WTC11 (cell line): ENCODE measurements around the gene ANK2.

Source experiments
- CREM ChIP-seq: sonication (generic); formaldehyde crosslinking; IDR thresholded peaks from 2 replicates; pipeline ENCODE4 v1.8.1; 2022; ENCODE audit warnings: mild to moderate bottlenecking, missing genetic modification reagents, moderate library complexity
- CTCF ChIP-seq: fragments of 200-600 bp; IDR thresholded peaks from 2 replicates; pipeline ENCODE4 v1.8.0; 2022; ENCODE audit warnings: antibody characterized with exemption
- FOXK1 ChIP-seq: sonication (generic); formaldehyde crosslinking; IDR thresholded peaks from 2 replicates; pipeline ENCODE4 v1.8.0; 2022; ENCODE audit warnings: mild to moderate bottlenecking, moderate library complexity, missing genetic modification reagents
- FOXP4 ChIP-seq: sonication (generic); formaldehyde crosslinking; IDR thresholded peaks from 2 replicates; pipeline ENCODE4 v1.8.0; 2022; ENCODE audit warnings: mild to moderate bottlenecking, missing genetic modification reagents
- JUN ChIP-seq: sonication (generic); formaldehyde crosslinking; IDR thresholded peaks from 2 replicates; pipeline ENCODE4 v1.8.0; 2023; ENCODE audit warnings: mild to moderate bottlenecking, missing genetic modification reagents
- KAT7 ChIP-seq: sonication (generic); formaldehyde crosslinking; IDR thresholded peaks from 2 replicates; pipeline ENCODE4 v1.8.1; 2023; ENCODE audit warnings: missing genetic modification reagents, mild to moderate bottlenecking, borderline replicate concordance
- SP1 ChIP-seq: sonication (generic); formaldehyde crosslinking; conservative IDR thresholded peaks from 2 replicates; pipeline ENCODE4 v1.8.1; 2022; ENCODE audit warnings: missing genetic modification reagents
- ZNF416 ChIP-seq: fragments of 250-450 bp; sonication (Bioruptor Pico); IDR thresholded peaks from 2 replicates; pipeline ENCODE4 v1.9.0; 2021; ENCODE audit warnings: mild to moderate bottlenecking, inconsistent platforms

- TF ChIP-seq SP1 (CRISPR knock-in tag) = no peak
- no peak for TF ChIP-seq CREM (CRISPR knock-in tag)
- TF ChIP-seq CTCF = no peak
- no peak for TF ChIP-seq JUN (CRISPR knock-in tag)
- no peak for TF ChIP-seq FOXP4 (CRISPR knock-in tag)
- TF ChIP-seq FOXK1 = no peak
- TF ChIP-seq ZNF416 (CRISPR knock-in tag) = no peak
- no peak for TF ChIP-seq KAT7 (CRISPR knock-in tag)
Observed at GRCh38 chr4:113232194-113232593, 182.7 kb downstream of the ANK2 start.
